ENCODE results near the gene LRIT1. TPM values are rescaled to one million over a fixed set of nuclear protein-coding genes. Genes with fewer than 3 reads are reported as not detected.

LRIT1 gene
- total RNA-seq, 1 donor from 2014 or later: not detected

GRCh38 chr10:84254552-84255478 lies 13.5 kb upstream of the LRIT1 start:
- no peak for DNase-seq (ENCODE audit: low spot score)

GRCh38 chr10:84248794-84249193 lies 7.4 kb upstream of the LRIT1 start:
- no peak for DNase-seq (ENCODE audit: low spot score)

GRCh38 chr10:84247496-84247895 lies 6.2 kb upstream of the LRIT1 start:
- DNase-seq (ENCODE audit: low spot score): no peak

GRCh38 chr10:84244651-84245270 lies 3.4 kb upstream of the LRIT1 start, which contains the start of gene RGR:
Gene RGR (plus strand): TSS chr10:84245053. CDS start chr10:84245091, 38 bp downstream.
- DNase-seq (ENCODE audit: low spot score): no peak

- DNase-seq (ENCODE audit: low spot score): no peak
Measured at GRCh38 chr10:84243759-84244158, 2.4 kb upstream of the LRIT1 start.

GRCh38 chr10:84238909-84239308 lies 2.4 kb downstream of the LRIT1 start:
- no peak for DNase-seq (ENCODE audit: low spot score)

GRCh38 chr10:84237199-84238051 lies 3.9 kb downstream of the LRIT1 start:
- DNase-seq (ENCODE audit: low spot score): no peak

- DNase-seq (ENCODE audit: low spot score): no peak
Measured at GRCh38 chr10:84236807-84237198, 4.5 kb downstream of the LRIT1 start.

- no peak for DNase-seq (ENCODE audit: low spot score)
Measured at GRCh38 chr10:84235096-84235495, 6.2 kb downstream of the LRIT1 start.

GRCh38 chr10:84234479-84234878 lies 6.9 kb downstream of the LRIT1 start:
- no peak for DNase-seq (ENCODE audit: low spot score)

GRCh38 chr10:84233940-84234339 lies 7.4 kb downstream of the LRIT1 start:
- no peak for DNase-seq (ENCODE audit: low spot score)

- no peak for DNase-seq (ENCODE audit: low spot score)
Measured at GRCh38 chr10:84232376-84232775, 9.0 kb downstream of the LRIT1 start.

- no peak for DNase-seq (ENCODE audit: low spot score)
Measured at GRCh38 chr10:84230359-84230758, 11.0 kb downstream of the LRIT1 start.

- no peak for DNase-seq (ENCODE audit: low spot score)
Measured at GRCh38 chr10:84227810-84228209, 13.5 kb downstream of the LRIT1 start.

GRCh38 chr10:84226616-84227015 lies 14.7 kb downstream of the LRIT1 start:
- no peak for DNase-seq (ENCODE audit: low spot score)

- no peak for DNase-seq (ENCODE audit: low spot score)
Measured at GRCh38 chr10:84225427-84226173, 15.7 kb downstream of the LRIT1 start, which contains the start of gene LRIT2. Gene LRIT2 (minus strand): TSS chr10:84225544. CDS start chr10:84225520, 24 bp downstream.

GRCh38 chr10:84224411-84225028 lies 16.8 kb downstream of the LRIT1 start:
- no peak for DNase-seq (ENCODE audit: low spot score)

- DNase-seq (ENCODE audit: low spot score): no peak
Measured at GRCh38 chr10:84221916-84222315, 19.4 kb downstream of the LRIT1 start.

GRCh38 chr10:84217746-84218145 lies 23.6 kb downstream of the LRIT1 start:
- DNase-seq (ENCODE audit: low spot score): no peak

- DNase-seq (ENCODE audit: low spot score): no peak
Measured at GRCh38 chr10:84216834-84217233, 24.5 kb downstream of the LRIT1 start.
